ENCODE measurements around the gene DUSP8. TPM values are rescaled to one million over a fixed set of nuclear protein-coding genes. Genes with fewer than 3 reads are reported as not detected.

DUSP8 gene
- total and polyA plus RNA-seq, 9 of the 15 experiments (the other 6 are each of a cell fraction or from before 2014, with no cell fraction given) = 0.14 to 2.0 (median 0.86) TPM; not detected in 2

DNA sequence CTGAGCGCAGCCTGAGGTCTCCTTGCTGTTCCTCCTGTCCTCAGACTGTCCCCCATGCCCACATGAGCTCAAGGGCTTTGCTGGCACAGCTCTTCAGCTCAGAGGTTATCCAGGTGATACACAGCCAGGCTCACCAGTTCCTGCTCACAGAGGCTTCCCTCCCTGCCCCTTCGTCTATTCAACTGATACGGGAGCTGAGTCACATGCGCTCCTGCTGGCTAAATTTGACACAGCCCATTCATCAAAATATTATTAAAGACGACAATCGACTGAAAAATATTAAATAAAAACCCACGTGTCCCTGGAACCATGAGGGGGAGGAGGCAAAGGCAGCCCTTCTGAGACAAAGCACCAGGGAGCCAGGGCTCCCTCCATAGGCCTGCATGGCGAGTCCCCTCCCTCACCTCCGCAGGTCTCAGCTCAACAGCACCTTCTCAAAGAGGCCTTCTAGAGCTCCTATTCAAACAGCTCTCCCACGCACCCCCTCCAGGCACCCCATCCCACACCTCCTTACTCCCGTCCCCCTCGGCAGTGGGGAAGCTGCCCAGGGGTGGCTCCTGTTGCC is 40.5 kb downstream of the DUSP8 start:
- H3K36me3 ChIP-seq (ENCODE audit: control insufficient read depth, insufficient read depth, low read length) = peaks cover 11% of the 10 kb centered on the region; the same call in 1 of the 3 replicates
- FAIRE-seq = no peak
- POLR2A ChIA-PET = interaction anchor here (0.6 kb wide), 1 partner anchor 183 kb away, joined by 3 read pairs; no protein-coding TSS in a partner anchor
- no peak overlapping the region for H3K4me2 ChIP-seq (ENCODE audit: insufficient read depth, low read length)
- no TSS peak for BruUV-seq (replicated peaks)
- CTCF ChIA-PET (ENCODE audit: low intra/inter-chr PET ratio) = no interaction called here
- no peak for TF ChIP-seq SETDB1 (IDR thresholded peaks at IDR 0.05; ENCODE audit: low read length)
- TF ChIP-seq KAT2B (IDR thresholded peaks at IDR 0.05; ENCODE audit: low read depth, low read length) = no peak
- TF ChIP-seq, protein P1, sequence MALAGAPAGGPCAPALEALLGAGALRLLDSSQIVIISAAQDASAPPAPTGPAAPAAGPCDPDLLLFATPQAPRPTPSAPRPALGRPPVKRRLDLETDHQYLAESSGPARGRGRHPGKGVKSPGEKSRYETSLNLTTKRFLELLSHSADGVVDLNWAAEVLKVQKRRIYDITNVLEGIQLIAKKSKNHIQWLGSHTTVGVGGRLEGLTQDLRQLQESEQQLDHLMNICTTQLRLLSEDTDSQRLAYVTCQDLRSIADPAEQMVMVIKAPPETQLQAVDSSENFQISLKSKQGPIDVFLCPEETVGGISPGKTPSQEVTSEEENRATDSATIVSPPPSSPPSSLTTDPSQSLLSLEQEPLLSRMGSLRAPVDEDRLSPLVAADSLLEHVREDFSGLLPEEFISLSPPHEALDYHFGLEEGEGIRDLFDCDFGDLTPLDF (CRISPR knock-in tag; IDR thresholded peaks at IDR 0.05) = no peak
- no peak for TF ChIP-seq KAT8 (IDR thresholded peaks at IDR 0.05; ENCODE audit: low read depth)
- TF ChIP-seq, protein P2, sequence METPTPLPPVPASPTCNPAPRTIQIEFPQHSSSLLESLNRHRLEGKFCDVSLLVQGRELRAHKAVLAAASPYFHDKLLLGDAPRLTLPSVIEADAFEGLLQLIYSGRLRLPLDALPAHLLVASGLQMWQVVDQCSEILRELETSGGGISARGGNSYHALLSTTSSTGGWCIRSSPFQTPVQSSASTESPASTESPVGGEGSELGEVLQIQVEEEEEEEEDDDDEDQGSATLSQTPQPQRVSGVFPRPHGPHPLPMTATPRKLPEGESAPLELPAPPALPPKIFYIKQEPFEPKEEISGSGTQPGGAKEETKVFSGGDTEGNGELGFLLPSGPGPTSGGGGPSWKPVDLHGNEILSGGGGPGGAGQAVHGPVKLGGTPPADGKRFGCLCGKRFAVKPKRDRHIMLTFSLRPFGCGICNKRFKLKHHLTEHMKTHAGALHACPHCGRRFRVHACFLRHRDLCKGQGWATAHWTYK (CRISPR knock-in tag; IDR thresholded peaks at IDR 0.05) = no peak
- no peak for TF ChIP-seq MTF1 (CRISPR knock-in tag; IDR thresholded peaks at IDR 0.05; ENCODE audit: borderline replicate concordance)
- no peak for TF ChIP-seq GABPB2 (CRISPR knock-in tag; conservative IDR thresholded peaks at IDR 0.05)
- TF ChIP-seq, protein P3, sequence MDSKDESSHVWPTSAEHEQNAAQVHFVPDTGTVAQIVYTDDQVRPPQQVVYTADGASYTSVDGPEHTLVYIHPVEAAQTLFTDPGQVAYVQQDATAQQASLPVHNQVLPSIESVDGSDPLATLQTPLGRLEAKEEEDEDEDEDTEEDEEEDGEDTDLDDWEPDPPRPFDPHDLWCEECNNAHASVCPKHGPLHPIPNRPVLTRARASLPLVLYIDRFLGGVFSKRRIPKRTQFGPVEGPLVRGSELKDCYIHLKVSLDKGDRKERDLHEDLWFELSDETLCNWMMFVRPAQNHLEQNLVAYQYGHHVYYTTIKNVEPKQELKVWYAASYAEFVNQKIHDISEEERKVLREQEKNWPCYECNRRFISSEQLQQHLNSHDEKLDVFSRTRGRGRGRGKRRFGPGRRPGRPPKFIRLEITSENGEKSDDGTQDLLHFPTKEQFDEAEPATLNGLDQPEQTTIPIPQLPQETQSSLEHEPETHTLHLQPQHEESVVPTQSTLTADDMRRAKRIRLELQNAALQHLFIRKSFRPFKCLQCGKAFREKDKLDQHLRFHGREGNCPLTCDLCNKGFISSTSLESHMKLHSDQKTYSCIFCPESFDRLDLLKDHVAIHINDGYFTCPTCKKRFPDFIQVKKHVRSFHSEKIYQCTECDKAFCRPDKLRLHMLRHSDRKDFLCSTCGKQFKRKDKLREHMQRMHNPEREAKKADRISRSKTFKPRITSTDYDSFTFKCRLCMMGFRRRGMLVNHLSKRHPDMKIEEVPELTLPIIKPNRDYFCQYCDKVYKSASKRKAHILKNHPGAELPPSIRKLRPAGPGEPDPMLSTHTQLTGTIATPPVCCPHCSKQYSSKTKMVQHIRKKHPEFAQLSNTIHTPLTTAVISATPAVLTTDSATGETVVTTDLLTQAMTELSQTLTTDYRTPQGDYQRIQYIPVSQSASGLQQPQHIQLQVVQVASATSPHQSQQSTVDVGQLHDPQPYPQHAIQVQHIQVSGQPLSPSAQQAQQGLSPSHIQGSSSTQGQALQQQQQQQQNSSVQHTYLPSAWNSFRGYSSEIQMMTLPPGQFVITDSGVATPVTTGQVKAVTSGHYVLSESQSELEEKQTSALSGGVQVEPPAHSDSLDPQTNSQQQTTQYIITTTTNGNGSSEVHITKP (IDR thresholded peaks at IDR 0.05; ENCODE audit: partially characterized antibody) = no peak
- TF ChIP-seq YY1 (IDR thresholded peaks at IDR 0.05; ENCODE audit: borderline replicate concordance in 1 of 3, control insufficient read depth in 1 of 3, extremely low read depth in 1 of 3, insufficient read depth in 3 of 3, insufficient read length in 1 of 3, insufficient replicate concordance in 2 of 3, low read depth in 1 of 3, low read length in 2 of 3) = no peak
- peaks cover 43% of the 10 kb centered on the region for H4K20me1 ChIP-seq (replicated peaks; ENCODE audit: control insufficient read depth, insufficient read depth, low read length)
- no peaks in the 10 kb centered on the region for H3K9me3 ChIP-seq (replicated peaks; ENCODE audit: control insufficient read depth, insufficient read depth, low read depth, low read length)
- no peak overlapping the region for H2AFZ ChIP-seq (ENCODE audit: low read depth, low read length)
- H3K4me1 ChIP-seq (replicated peaks in 1 of 2; ENCODE audit: control insufficient read depth in 2 of 2, insufficient read depth in 2 of 2, low read length in 2 of 2) = peaks cover 0 to 43% of the 10 kb centered on the region in 2 experiments; a peak in 3 of 5 replicates
- no peaks in the 10 kb centered on the region for H3K27me3 ChIP-seq (ENCODE audit: control insufficient read depth in 2 of 2, insufficient read depth in 2 of 2, low read length in 2 of 2)
- no peak overlapping the region for H3K9ac ChIP-seq (ENCODE audit: insufficient read depth in 1 of 2, low read depth in 2 of 2, low read length in 2 of 2)
- intact Hi-C loops (cut with micrococcal nuclease) (no loop called here), in situ Hi-C loops (cut with MboI) (no loop called here)
- ATAC-seq = no peak
- H3K79me2 ChIP-seq (ENCODE audit: control insufficient read depth, insufficient read depth, low read length) = peaks cover 35% of the 10 kb centered on the region; the same call in 2 of the 3 replicates
- DNase-seq (ENCODE audit: extremely low read depth in 1 of 4, low spot score in 3 of 4) = no peak
- 73% methylated on average over 11 of the region's 12 CpGs for WGBS (ENCODE audit: insufficient coverage, low coverage, missing lambda C conversion rate)
- peaks cover 12% of the 10 kb centered on the region for H3K9me1 ChIP-seq (ENCODE audit: control insufficient read depth, insufficient read depth, low read length)
- H3K4me3 ChIP-seq = no peak overlapping the region
- H3K27ac ChIP-seq (ENCODE audit: extremely low read depth, low read depth, low read length) = no peak overlapping the region
